Measurements from ENCODE around the gene XYLT1. TPM values are rescaled to one million over a fixed set of nuclear protein-coding genes. Genes with fewer than 3 reads are reported as not detected.

The XYLT1 gene
- total RNA-seq, 1 experiment from 2014 or later, result 7.5 TPM

DNA sequence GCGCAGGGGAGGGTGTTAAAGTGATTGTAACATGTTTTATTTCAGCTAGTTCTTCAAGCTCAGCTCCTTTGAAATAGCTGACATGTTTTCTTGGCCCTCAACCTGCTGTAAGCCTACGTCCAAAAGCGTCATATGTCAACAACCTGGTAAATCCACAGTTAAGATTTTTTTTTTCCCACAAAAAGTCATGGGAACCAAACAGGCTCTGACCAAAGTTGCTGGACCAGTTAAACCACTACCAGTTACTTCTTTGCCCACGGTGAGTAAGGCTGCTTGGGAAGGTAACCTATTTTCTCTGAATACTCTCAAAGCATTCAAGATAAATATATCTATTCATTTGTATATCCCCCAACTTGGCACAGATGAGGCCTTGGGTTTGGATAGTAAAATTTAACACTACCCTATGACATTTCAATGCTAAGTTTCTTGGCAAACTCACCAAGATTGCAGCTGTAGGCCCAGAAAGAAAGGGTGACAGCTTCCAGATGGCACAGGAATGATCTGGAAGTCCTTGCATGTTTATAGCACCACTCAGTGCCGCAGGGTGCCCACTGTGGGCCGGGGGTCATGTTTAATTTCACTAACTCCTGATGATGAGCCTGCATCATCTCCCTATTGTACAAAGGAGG is 166.2 kb downstream of the XYLT1 start:
- CTCF ChIA-PET, result interaction anchor here (0.7 to 1.0 kb wide), 4 partner anchors 26 to 92 kb away, joined by 3 read pairs; no protein-coding TSS in a partner anchor

DNA sequence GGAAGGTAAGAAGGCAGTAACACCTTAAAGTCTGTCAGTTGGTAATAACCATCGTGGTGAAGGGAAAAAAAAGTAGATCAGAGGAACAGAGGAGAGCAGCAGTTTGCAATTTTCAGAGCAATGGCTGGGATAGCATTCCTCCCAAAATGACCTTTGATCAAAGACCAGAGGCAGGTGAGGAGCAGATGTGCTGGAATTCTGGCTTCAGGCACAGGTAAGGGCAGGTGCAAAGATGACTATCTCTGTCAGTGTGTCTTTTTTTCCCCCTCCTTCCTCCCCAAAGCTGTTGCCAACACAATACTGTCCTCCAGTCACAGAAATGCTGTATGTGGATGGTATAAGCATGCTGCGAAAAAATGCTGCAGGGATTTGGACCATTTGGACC is 166.7 kb downstream of the XYLT1 start:
- Mint-ChIP-seq H3K9me3 (ENCODE audit: low read depth, unreplicated experiment) (no peaks in the 10 kb centered on the region), H3K27me3 (ENCODE audit: unreplicated experiment) (no peaks in the 10 kb centered on the region), H3K27ac (ENCODE audit: unreplicated experiment) (peak overlapping the region; percentile 19), H3K36me3 (ENCODE audit: insufficient read depth, unreplicated experiment) (peaks cover 15% of the 10 kb centered on the region), H3K4me1 (ENCODE audit: low read depth, unreplicated experiment) (peaks cover 51% of the 10 kb centered on the region), H3K4me3 (ENCODE audit: low read depth, unreplicated experiment) (peak overlapping the region; percentile 9)
- TF ChIP-seq, protein P1, sequence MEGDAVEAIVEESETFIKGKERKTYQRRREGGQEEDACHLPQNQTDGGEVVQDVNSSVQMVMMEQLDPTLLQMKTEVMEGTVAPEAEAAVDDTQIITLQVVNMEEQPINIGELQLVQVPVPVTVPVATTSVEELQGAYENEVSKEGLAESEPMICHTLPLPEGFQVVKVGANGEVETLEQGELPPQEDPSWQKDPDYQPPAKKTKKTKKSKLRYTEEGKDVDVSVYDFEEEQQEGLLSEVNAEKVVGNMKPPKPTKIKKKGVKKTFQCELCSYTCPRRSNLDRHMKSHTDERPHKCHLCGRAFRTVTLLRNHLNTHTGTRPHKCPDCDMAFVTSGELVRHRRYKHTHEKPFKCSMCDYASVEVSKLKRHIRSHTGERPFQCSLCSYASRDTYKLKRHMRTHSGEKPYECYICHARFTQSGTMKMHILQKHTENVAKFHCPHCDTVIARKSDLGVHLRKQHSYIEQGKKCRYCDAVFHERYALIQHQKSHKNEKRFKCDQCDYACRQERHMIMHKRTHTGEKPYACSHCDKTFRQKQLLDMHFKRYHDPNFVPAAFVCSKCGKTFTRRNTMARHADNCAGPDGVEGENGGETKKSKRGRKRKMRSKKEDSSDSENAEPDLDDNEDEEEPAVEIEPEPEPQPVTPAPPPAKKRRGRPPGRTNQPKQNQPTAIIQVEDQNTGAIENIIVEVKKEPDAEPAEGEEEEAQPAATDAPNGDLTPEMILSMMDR (IDR thresholded peaks at IDR 0.05; ENCODE audit: unreplicated experiment), result no peak
- no peak for DNase-seq
- intact Hi-C loops (cut with micrococcal nuclease; ENCODE audit: unreplicated experiment), result loop anchor here (1.0 to 5.0 kb wide), 4 partner anchors 29 to 165 kb away; no protein-coding TSS in a partner anchor
- BruUV-seq (replicated peaks), result no TSS peak
- CTCF ChIA-PET, result interaction anchor here (0.7 to 1.0 kb wide), 4 partner anchors 25 to 92 kb away, joined by 3 read pairs; no protein-coding TSS in a partner anchor

More for the DNA sequence above, 166.2 kb downstream of the XYLT1 start:
- intact Hi-C loops (cut with micrococcal nuclease; ENCODE audit: unreplicated experiment), result loop anchor here (1.0 to 5.0 kb wide), 4 partner anchors 29 to 164 kb away; no protein-coding TSS in a partner anchor
- peak; percentile 72 for DNase-seq
- H3K4me3 Mint-ChIP-seq (ENCODE audit: low read depth, unreplicated experiment), result peak overlapping the region; percentile 9
- H3K36me3 Mint-ChIP-seq (ENCODE audit: insufficient read depth, unreplicated experiment), result peaks cover 15% of the 10 kb centered on the region
- TF ChIP-seq, protein P1 (IDR thresholded peaks at IDR 0.05; ENCODE audit: unreplicated experiment), result no peak
- peak overlapping the region; percentile 19 for H3K27ac Mint-ChIP-seq (ENCODE audit: unreplicated experiment)
- no peaks in the 10 kb centered on the region for H3K27me3 Mint-ChIP-seq (ENCODE audit: unreplicated experiment)
- no TSS peak for BruUV-seq (replicated peaks)
- peaks cover 49% of the 10 kb centered on the region for H3K4me1 Mint-ChIP-seq (ENCODE audit: low read depth, unreplicated experiment)
- H3K9me3 Mint-ChIP-seq (ENCODE audit: low read depth, unreplicated experiment), result no peaks in the 10 kb centered on the region

DNA sequence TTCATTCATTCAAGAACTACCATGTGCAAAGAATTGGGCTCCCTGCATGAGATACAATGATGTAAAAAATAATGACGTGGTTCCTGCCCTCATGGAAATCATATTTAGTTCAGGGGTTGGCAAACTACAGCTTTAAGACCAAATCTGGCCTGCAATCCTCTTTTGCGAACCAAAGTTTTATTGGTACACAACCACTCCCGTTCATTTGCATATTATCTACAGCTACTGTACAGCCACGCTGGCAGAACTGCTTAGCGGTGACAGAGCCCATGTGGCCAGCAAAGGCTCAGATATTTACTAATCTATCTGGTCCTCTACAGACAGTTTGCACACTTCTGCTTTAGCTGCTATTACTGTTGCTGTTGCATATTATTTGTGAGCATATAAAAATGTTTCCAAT is 167.7 kb downstream of the XYLT1 start:
- Mint-ChIP-seq H3K9me3 (ENCODE audit: low read depth, unreplicated experiment) (no peaks in the 10 kb centered on the region), H3K36me3 (ENCODE audit: insufficient read depth, unreplicated experiment) (peaks cover 15% of the 10 kb centered on the region), H3K4me1 (ENCODE audit: low read depth, unreplicated experiment) (peaks cover 51% of the 10 kb centered on the region), H3K4me3 (ENCODE audit: low read depth, unreplicated experiment) (no peak overlapping the region), H3K27ac (ENCODE audit: unreplicated experiment) (no peak overlapping the region), H3K27me3 (ENCODE audit: unreplicated experiment) (no peaks in the 10 kb centered on the region)
- DNase-seq, result no peak
- no TSS peak for BruUV-seq (replicated peaks)
- CTCF ChIA-PET, result interaction anchor here (0.5 to 1.5 kb wide), 3 partner anchors 10 to 27 kb away, joined by 3 to 6 read pairs (median 4); no protein-coding TSS in a partner anchor
- TF ChIP-seq, protein P1 (IDR thresholded peaks at IDR 0.05; ENCODE audit: unreplicated experiment), result no peak
- intact Hi-C loops (cut with micrococcal nuclease; ENCODE audit: unreplicated experiment), result loop anchor here (5.0 kb wide), 1 partner anchor 54 kb away; no protein-coding TSS in a partner anchor

DNA sequence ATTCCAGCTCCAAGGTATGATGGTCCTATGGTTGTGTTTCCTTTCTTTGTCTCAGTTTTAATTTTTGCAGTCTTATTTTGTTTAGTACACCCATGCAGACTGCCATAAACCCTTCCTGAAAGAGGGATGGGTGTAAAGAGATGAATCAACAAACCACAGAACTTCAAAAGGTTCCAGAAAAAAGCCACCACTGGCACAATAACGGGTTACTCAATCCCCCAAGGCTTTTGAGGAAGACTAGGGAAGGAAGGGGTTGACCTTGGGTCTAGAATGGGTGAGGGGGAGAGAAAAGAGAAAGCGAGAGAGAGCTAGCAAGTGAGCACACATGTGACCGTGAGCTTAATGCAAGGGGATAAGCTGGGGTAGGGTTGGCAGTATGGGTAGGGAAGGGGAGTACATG is 168.1 kb downstream of the XYLT1 start:
- Mint-ChIP-seq H3K4me3 (ENCODE audit: low read depth, unreplicated experiment) (no peak overlapping the region), H3K27ac (ENCODE audit: unreplicated experiment) (no peak overlapping the region), H3K9me3 (ENCODE audit: low read depth, unreplicated experiment) (no peaks in the 10 kb centered on the region), H3K27me3 (ENCODE audit: unreplicated experiment) (no peaks in the 10 kb centered on the region), H3K4me1 (ENCODE audit: low read depth, unreplicated experiment) (peaks cover 51% of the 10 kb centered on the region), H3K36me3 (ENCODE audit: insufficient read depth, unreplicated experiment) (peaks cover 15% of the 10 kb centered on the region)
- no TSS peak for BruUV-seq (replicated peaks)
- CTCF ChIA-PET, result interaction anchor here (0.5 to 1.5 kb wide), 4 partner anchors 10 to 27 kb away, joined by 3 to 6 read pairs (median 4); no protein-coding TSS in a partner anchor
- intact Hi-C loops (cut with micrococcal nuclease; ENCODE audit: unreplicated experiment), result loop anchor here (5.0 kb wide), 1 partner anchor 55 kb away; no protein-coding TSS in a partner anchor
- TF ChIP-seq, protein P1 (IDR thresholded peaks at IDR 0.05; ENCODE audit: unreplicated experiment), result no peak
- DNase-seq, result no peak
